GM12874 (cell line): ENCODE results near the gene NDUFB7.

ENCODE experiments used
- CTCF ChIP-seq: IDR thresholded peaks from 2 replicates; pipeline ENCODE4 v1.5.1; 2011; ENCODE audit warnings: low read depth, mild to moderate bottlenecking, control low read depth, low read length, moderate library complexity; ENCODE audit not compliant: insufficient read depth

Gene NDUFB7

GRCh38 chr19:14525729-14526128, 46.1 kb downstream of the NDUFB7 start:
- no peak for TF ChIP-seq CTCF

- TF ChIP-seq CTCF = no peak
Measured at GRCh38 chr19:14520543-14520942, 51.3 kb downstream of the NDUFB7 start.

GRCh38 chr19:14519860-14520407, 51.9 kb downstream of the NDUFB7 start:
- TF ChIP-seq CTCF = no peak

GRCh38 chr19:14519245-14519859, 52.5 kb downstream of the NDUFB7 start:
- TF ChIP-seq CTCF = no peak

- no peak for TF ChIP-seq CTCF
Measured at GRCh38 chr19:14517840-14518505, 53.9 kb downstream of the NDUFB7 start, which contains the start of gene DNAJB1. Gene DNAJB1 (minus strand): TSS chr19:14518397. CDS start chr19:14518349, 48 bp downstream.

- TF ChIP-seq CTCF = no peak
Measured at GRCh38 chr19:14517446-14517839, 54.4 kb downstream of the NDUFB7 start.

- no peak for TF ChIP-seq CTCF
Measured at GRCh38 chr19:14516746-14517438, 55.0 kb downstream of the NDUFB7 start.
